ENCODE measurements around the gene KASH5. TPM values are rescaled to one million over a fixed set of nuclear protein-coding genes. Genes with fewer than 3 reads are reported as not detected.

KASH5 gene
- total RNA-seq, 1 donor from 2014 or later, result not detected

DNA sequence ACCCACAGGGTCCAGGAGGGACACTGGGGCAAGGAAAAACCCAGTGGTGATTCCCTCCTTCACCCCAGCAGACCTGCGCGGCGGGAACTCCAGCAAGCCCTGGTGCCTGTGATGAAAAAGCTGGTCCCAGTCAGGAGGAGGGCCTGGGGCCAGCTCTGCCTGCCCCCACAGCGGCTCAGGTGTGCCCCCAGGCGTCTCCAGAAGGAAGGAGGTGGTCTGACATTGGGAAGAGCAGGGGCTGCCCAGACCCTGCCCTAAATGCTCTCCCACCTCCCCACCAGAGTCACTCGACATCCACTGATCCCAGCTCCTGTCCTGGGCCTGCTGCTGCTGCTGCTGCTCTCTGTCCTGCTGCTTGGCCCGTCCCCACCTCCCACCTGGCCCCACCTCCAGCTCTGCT is 29.0 kb downstream of the KASH5 start:
- peaks cover 81% of the 10 kb centered on the region for H3K27me3 Mint-ChIP-seq
- TF ChIP-seq, protein P1, sequence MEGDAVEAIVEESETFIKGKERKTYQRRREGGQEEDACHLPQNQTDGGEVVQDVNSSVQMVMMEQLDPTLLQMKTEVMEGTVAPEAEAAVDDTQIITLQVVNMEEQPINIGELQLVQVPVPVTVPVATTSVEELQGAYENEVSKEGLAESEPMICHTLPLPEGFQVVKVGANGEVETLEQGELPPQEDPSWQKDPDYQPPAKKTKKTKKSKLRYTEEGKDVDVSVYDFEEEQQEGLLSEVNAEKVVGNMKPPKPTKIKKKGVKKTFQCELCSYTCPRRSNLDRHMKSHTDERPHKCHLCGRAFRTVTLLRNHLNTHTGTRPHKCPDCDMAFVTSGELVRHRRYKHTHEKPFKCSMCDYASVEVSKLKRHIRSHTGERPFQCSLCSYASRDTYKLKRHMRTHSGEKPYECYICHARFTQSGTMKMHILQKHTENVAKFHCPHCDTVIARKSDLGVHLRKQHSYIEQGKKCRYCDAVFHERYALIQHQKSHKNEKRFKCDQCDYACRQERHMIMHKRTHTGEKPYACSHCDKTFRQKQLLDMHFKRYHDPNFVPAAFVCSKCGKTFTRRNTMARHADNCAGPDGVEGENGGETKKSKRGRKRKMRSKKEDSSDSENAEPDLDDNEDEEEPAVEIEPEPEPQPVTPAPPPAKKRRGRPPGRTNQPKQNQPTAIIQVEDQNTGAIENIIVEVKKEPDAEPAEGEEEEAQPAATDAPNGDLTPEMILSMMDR (IDR thresholded peaks at IDR 0.05; ENCODE audit: unreplicated experiment), result no peak
- no peak for DNase-seq (ENCODE audit: low spot score, unreplicated experiment)
- no peaks in the 10 kb centered on the region for H3K36me3 Mint-ChIP-seq (ENCODE audit: insufficient read depth)
- no peaks in the 10 kb centered on the region for H3K4me1 Mint-ChIP-seq (ENCODE audit: low read depth)
- H3K4me3 Mint-ChIP-seq (ENCODE audit: low read depth), result no peak overlapping the region
- no peak overlapping the region for H3K27ac Mint-ChIP-seq
- no peaks in the 10 kb centered on the region for H3K9me3 Mint-ChIP-seq (ENCODE audit: low read depth)

DNA sequence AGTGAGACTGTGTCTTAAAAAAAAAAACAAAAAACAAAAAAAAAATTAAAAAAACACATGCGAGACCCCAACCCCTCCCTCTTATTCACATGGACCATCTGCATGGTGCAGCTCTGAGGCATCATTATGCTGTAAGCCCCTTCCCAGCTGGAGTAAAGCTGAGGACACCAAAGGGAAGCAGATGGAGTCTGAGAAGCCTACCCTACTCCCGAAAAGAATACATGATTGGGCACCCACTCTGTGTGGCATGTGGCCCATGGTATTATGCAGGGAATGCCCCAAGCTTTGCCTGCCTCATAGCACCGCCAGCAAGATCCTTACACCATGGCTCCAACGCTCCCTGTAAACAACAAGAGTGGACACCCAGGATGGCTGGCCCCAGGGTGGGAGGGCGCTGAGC is 30.5 kb downstream of the KASH5 start:
- Mint-ChIP-seq H3K4me1 (ENCODE audit: low read depth) (no peaks in the 10 kb centered on the region), H3K27ac (no peak overlapping the region), H3K9me3 (ENCODE audit: low read depth) (no peaks in the 10 kb centered on the region), H3K27me3 (peaks cover 79% of the 10 kb centered on the region), H3K36me3 (ENCODE audit: insufficient read depth) (no peaks in the 10 kb centered on the region), H3K4me3 (ENCODE audit: low read depth) (no peak overlapping the region)
- TF ChIP-seq, protein P1 (IDR thresholded peaks at IDR 0.05; ENCODE audit: unreplicated experiment), result no peak
- DNase-seq (ENCODE audit: low spot score, unreplicated experiment), result no peak

DNA sequence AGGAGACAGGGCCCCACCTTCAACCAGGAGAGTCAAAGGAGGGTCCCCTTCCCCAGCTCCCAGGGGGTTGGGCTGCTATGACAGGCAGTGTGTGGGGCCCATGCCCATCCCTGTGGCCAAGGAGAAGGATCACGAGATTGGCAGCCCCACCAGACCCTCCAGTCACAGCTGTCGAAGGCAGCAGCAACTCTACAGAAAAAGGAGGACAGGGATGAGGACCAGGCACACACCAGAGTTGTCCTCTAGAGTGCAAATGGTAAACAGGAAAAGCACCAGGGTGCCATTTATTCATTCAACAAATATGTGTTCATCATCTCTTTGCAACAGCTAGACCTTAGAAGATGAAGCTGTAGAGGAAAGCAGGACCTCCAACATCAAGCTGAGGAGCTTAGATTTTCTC is 31.1 kb downstream of the KASH5 start:
- peaks cover 1% of the 10 kb centered on the region for H3K4me1 Mint-ChIP-seq (ENCODE audit: low read depth)
- no peaks in the 10 kb centered on the region for H3K9me3 Mint-ChIP-seq (ENCODE audit: low read depth)
- no peak for DNase-seq (ENCODE audit: low spot score, unreplicated experiment)
- TF ChIP-seq, protein P1 (IDR thresholded peaks at IDR 0.05; ENCODE audit: unreplicated experiment), result no peak
- H3K27me3 Mint-ChIP-seq, result peaks cover 79% of the 10 kb centered on the region
- no peaks in the 10 kb centered on the region for H3K36me3 Mint-ChIP-seq (ENCODE audit: insufficient read depth)
- H3K4me3 Mint-ChIP-seq (ENCODE audit: low read depth), result no peak overlapping the region
- H3K27ac Mint-ChIP-seq, result no peak overlapping the region

DNA sequence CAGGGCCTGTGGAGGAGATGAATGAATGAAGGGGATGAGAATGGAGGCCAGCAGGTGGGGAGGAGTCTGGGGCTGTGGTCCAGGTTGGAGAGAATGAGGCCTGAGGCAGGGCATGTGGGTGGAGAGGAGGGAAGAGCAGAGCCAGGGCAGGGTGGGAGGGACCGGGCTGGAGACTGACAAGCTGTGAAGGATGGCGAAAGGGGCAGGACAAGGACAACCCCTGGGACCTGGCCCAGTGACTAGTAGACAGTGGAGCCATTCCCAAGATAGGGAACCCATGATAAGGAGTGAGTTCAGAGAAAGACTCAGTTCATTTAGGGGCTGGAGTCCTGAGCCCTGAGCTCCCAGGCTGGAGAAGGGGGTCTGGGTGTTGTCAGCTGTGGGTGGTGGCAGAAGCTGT is 32.2 kb downstream of the KASH5 start:
- no peaks in the 10 kb centered on the region for H3K36me3 Mint-ChIP-seq (ENCODE audit: insufficient read depth)
- H3K9me3 Mint-ChIP-seq (ENCODE audit: low read depth), result no peaks in the 10 kb centered on the region
- peaks cover 1% of the 10 kb centered on the region for H3K4me1 Mint-ChIP-seq (ENCODE audit: low read depth)
- H3K4me3 Mint-ChIP-seq (ENCODE audit: low read depth), result no peak overlapping the region
- H3K27ac Mint-ChIP-seq, result no peak overlapping the region
- no peak for DNase-seq (ENCODE audit: low spot score, unreplicated experiment)
- TF ChIP-seq, protein P1 (IDR thresholded peaks at IDR 0.05; ENCODE audit: unreplicated experiment), result no peak
- peaks cover 88% of the 10 kb centered on the region for H3K27me3 Mint-ChIP-seq

DNA sequence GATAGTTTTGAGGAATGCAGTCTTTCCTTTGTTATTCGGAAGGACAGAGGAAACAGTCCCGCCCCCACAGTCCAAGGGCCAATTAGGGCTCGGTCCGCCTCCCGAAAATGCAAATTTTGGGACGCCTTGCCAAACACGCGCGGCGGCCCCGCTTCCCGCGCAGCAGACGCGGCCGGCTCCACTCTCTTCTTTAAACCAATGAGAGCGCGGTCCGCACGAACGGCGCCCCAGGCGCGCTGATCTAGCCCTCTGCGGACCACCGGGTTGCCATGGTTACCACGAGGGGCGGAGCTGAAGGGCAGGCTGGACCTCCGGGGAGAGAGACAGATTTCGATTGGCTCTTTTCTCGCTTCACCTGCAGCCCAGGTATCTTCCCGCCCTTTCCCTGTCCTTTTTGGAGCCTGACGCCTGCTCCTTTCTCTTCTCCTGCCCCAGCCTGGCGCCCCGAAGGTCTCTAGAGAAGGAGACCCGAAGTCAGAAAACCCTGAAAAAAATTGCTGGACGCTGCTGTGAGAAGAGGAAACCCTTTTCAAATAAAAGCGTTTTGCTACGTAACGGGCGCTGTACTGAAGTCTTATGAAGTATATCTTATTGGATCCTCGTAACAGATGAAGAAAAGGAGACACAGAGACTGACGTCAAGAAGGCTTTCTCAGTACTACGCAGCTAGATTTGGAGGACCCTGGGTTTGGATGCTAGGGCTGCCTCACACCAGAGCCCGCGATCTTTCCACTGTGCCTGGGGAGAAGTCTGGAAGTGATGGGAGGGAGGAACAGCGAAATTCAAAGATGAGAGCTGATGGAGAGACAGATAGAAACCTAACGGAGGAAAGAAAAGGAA is 33.2 kb downstream of the KASH5 start:
- no peaks in the 10 kb centered on the region for H3K36me3 Mint-ChIP-seq (ENCODE audit: insufficient read depth)
- TF ChIP-seq, protein P1 (IDR thresholded peaks at IDR 0.05; ENCODE audit: unreplicated experiment), result no peak
- H3K27ac Mint-ChIP-seq, result no peak overlapping the region
- H3K4me1 Mint-ChIP-seq (ENCODE audit: low read depth), result peaks cover 6% of the 10 kb centered on the region
- peak; percentile 65 for DNase-seq (ENCODE audit: low spot score, unreplicated experiment)
- no peak overlapping the region for H3K4me3 Mint-ChIP-seq (ENCODE audit: low read depth)
- no peaks in the 10 kb centered on the region for H3K9me3 Mint-ChIP-seq (ENCODE audit: low read depth)
- peaks cover 95% of the 10 kb centered on the region for H3K27me3 Mint-ChIP-seq

Data from progenitor cell of endocrine pancreas (in vitro differentiated cells).